GM18499 (cell line): Measurements from ENCODE around the gene LRBA.
"Not testable (repeated sequence)": the region's sequence is repeated elsewhere in the genome, so short reads cannot be mapped to it uniquely, and the experiment has no call there.

Source experiments
- ATAC-seq: cut with Tn5 transposase; IDR thresholded peaks from one replicate; pipeline ENCODE4 v1.9.1; 2021; ENCODE audit warnings: moderate number of reproducible peaks; ENCODE audit not compliant: insufficient read depth, unreplicated experiment

The LRBA gene

DNA sequence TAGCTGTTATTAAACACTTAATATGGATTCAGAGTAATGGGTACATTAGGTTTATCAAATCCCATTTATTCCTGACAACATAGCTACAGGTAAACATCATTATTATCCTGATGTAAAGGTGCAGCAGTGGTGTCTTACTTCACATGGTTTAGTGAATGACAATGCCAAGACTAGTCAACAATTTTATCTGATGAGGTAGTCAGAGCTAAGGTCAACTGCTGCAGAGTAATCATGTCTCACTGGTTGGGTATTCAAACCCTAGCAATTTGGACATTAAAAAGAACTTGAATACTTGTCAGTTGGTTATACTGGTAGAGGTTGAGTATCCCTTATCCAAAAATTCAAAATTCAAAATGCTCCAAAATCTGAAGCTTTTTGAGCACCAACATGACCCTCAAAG lies 315.5 kb downstream of the LRBA start:
- no peak for ATAC-seq

DNA sequence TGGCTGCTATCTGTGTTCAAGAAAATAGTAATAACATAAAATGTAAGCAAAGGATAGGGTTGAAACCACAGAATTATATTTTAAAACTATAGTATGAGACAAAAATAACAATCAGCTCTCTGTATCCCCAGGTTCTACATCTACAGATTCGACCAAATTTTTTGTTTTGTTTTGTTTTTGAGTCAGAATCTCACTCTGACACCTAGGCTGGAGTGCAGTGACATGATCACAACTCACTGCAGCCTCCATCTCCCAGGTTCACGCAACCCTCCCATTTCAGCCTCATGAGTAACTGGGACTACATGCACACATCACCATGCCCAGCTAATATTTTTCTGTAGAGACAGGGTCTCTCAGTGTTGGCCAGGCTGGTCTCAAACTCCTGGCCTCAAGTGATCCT lies 319.9 kb downstream of the LRBA start:
- no peak for ATAC-seq

DNA sequence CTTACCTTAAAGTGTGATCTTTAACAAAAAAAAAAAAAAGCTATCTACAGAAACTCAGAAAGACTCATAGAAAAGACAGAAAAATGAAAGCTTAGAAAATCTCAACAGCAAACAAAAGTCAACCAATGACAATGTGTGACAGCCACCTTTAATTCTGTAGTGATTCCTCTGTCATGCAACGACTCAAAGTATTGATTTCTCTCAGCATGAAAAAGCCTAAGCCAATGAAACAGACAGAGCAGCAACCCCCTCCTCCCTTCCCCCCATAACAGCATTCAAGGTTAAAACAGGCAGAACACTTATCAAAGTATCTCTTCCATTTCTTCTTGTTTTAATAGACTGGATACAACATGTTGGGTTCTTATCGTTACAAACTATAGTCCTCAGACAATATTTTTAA lies 320.6 kb downstream of the LRBA start:
- ATAC-seq: no peak

DNA sequence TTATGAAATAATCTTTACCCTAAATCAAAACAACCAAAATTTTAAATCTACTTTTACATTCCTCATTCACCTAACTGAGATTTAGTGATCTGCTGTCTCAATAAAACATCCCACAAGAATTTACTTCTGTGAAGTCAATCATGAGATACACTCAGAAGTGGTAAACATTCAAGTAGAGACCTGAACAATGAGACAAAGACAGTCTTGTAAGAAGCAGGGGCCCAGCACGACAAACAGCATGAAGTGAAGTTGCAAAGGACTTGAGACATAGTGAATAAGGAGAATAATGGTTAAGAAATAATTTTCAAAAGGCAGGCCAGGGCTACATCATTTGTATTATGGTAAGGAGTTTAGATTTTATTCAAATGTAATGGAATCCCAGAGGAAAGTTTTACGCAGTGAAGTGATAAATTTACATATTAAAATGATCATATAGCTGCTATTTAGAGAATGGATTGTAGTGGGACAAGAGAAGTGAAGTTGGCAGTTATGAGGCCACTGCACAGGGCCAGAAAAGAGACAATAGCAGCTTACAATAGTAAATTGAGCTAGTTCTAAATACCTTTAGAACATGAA lies 331.2 kb downstream of the LRBA start:
- no peak for ATAC-seq

DNA sequence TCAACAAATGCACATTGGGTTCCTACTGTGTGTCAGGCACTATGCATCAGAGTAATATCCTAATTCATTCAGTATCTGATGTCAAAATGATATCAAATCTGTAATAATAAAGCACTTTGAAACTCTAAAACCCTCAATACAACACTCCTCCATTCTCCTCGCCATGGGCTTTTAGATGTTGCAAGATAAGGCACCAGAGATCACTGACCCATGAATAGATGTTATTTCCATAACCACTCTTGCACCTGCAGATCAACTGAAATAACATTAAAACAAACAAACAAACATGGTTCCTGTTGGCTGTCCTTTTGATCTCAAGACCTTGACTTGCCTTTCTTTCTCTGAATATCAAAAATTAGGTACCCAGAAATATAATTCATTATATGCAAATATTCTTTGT lies 333.0 kb downstream of the LRBA start:
- ATAC-seq: no peak

DNA sequence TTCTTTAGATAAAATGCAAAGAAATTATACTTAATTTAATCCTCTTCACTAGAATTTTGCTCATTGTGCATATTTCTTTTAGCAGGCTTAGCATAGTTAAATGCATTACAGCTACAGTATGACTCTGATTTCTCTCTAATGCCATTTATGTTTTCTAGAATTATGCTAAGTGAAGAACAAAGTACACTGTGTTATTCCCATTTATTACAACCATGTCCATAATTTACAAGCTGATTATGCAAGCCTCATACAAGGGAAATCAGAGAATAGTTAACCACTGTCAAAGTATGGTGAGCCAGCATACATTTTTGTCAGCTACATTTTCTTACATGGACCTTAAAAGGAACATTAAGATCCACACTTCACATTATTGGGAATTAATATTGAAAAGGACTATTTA lies 334.0 kb downstream of the LRBA start:
- no peak for ATAC-seq

DNA sequence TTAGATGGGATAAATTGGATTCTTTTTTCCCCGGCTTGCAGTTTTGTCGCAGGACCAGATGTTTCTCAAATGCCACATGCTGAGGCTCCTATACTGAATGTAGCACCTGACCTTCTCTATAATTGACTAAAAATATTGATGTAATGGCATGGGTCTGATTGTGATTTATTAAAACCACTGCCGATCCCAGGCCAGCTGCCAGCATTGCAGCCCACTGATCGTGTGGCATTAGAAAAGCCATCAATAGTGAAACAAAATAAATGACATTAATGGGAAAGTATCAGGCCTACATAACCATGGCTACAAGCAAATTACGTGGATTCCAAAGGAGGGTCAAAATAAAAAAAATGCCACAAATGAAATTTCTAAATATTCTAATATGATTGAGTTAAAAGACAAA lies 334.4 kb downstream of the LRBA start:
- ATAC-seq: no peak

DNA sequence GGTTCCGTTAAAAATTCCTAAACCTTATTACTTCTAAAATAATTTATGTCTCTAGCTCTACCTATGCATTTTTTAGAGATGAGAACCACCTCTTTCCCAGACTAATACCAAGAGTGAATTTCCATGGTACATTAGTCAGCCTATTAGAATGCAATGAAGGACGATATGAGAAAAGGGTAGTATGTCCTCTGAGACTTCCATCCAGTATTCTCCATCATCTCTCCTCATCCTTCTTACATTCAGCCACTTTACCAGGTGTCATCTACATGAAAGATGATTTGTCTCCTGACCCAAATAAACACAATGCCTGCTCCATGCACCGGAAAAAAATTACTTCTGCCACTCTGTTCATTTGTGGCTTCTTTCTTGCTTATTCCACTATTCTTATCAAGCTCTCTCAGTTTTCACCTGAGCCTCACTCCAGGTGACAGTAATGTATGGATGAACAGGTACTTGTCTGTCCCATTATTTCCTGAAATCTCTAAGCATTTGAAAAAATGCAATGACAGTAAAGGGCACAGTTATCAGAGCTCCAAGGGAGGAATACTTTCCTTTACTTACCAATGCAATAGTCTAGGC lies 335.2 kb downstream of the LRBA start:
- ATAC-seq: no peak

DNA sequence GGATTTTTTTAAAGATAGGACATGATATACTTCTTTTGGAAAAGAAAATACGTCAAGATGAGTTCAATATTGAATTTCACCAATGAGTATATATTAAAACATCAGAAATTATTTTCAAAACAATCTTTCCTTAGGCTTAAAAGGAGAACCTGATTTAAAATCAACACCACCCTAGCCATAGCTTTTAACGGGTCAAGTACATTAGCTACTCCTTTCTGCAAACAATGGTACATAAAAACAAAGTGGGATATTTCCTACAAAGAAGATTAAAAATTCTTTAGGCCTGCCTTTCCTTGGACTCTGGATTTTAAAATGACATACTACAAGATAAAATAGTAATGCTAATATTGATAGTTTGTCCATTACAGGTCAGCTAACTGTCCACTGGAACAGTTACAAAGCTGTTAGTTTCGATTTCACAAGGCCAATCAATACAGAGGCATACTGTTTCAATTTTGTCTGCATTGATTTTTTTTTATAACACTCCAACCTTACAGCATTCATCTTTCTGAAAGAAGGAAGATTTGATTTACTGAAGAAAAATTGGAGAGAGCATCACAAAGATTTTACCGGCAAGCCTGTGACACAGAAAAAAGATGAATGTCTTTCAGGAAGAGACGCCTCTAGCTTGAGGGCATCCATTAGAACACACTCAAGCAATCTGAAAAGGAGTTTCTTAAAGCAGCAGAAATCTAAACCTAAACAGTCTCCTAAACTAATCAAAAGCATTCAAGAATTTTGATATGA lies 335.9 kb downstream of the LRBA start:
- no peak for ATAC-seq

DNA sequence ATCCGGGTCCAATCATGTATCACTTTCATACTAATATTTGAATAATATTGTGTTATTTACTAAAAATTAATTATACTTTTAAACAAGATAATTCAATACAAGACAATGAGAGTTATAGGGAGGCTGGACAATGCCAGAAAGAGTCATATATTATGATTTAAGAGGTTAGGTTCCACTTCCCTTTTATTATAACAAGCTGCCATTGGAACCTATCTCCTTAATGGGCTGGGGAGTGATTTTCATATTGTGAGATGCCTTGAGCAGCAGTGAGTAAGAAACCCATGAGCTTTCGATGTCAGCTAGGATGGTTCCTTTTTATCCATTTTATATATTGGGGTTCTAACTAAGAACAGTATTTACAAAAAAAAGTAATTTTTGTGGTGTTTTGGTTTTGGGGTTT lies 341.3 kb downstream of the LRBA start:
- no peak for ATAC-seq

DNA sequence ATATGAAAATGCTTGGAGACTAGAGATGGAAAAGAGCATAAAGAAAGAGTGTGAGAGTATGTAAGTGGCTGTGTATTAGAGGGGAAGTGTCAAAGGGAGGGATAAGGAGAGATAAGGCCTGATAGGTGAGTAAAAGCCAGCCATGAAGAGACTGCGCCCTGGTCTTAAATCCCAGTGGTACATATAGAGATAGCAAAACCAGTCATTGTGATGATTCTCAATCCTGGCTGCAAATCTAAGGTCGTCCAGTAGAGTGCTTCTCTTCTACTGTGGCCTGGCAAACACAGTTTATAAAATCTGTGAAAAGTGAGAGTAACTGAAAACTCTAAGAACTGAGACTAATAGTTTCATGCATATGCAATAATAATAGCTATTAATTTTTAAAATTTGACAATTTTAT lies 346.3 kb downstream of the LRBA start:
- no peak for ATAC-seq

DNA sequence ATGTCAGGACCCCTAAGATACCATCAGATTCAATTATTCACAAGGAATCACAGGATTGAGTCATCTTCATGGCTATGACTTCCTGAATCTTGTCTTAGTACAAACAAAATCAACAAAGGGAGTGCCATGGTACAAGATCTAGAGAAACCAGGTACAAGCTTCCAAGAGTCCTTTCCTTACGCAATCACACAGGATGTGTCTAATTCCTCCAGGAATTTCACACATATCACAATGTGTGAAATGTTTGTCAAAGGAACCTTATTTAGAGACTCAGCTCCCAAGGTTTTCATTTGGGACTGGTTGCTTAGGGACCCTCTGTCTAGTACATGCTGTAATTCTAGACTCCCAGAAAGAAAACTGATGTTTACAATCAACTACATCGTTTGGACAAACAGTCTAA lies 350.1 kb downstream of the LRBA start:
- no peak for ATAC-seq

DNA sequence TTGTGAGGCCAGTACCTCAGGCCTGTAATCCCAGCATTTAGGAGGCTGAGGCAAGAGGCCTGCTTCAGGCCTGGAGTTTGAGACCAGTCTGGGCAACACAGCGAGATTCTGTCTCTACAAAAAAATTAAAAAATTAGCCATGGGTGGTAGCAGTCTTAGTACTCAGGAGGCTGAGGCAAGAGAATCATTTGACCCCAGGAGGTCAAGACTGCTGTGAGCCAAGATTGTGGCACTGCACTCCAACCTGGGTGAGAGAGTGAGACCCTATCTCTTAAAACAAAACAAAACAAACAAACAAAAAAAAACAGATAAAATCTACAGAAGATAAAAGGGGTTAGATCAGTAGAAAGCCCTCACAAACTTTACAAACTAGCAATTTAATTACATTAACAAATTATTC lies 352.4 kb downstream of the LRBA start:
- no peak for ATAC-seq

DNA sequence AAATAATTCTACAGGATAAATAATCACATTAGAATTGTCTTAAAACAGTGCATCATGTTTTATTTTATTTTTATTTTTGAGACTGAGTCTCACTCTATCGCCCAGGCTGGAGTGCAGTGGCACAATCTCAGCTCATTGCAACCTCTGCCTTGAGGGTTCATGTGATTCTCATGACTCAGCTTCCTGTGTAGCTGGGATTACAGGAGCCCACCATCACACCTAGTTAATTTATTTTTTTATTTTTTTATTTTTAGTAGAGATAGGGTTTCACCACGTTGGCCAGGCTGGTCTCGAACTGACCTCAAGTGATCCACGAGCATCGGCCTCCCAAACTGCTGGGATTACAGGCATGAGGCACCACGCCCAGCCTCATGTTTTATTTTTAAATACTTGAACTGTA lies 353.5 kb downstream of the LRBA start:
- ATAC-seq: not testable (repeated sequence)

DNA sequence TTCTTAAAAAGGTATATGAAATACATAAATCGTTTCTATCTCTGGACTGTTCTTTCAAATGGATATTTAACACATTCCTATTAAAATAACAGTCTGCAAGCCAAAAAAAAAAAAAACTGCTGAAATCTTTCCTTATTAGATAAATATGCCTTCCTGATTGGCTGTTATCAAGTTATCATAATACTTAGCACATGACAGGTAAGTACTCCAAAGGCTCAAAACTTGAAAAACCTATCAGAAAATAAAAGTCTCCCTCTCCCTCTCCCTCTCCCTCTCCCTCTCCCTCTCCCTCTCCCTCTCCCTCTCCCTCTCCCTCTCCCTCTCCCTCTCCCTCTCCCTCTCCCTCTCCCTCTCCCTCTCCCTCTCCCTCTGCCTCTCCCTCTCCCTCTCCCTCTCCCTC lies 356.8 kb downstream of the LRBA start:
- ATAC-seq: not testable (repeated sequence)

DNA sequence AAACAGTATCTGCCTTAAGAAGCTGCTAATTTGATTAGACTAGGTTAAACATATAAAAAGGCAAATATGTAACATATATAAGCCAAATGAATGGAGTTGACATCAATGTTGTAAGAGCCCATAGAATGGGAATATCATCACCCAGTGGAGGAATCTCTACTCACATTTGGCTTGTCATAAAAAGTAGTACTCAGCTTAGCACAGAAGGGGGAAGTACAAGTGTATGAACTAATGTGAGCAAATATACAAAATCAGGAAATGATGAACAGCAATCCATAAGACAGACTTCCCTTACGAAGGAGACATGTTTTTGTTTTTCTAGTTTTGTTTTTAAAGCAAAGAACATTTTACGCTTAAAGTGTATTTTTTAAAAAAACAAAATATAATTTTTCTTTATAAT lies 358.2 kb downstream of the LRBA start:
- no peak for ATAC-seq

DNA sequence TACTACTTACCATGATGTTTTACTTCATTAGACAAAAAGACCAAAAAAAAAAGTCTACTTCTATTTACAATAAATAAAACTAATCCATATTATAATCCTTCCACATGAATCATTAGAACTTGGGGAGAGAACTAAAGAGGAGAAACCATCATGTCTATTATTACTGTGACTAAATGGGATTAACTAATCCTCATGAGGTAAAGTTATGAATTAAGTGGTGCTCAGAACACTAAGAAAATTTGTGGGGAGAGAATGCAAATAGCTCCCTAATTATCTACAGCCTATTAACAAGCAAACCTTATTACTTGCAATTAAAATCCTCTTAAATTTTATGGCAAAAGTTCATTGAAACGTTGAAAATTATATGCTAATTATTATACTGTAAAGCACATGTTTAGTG lies 364.3 kb downstream of the LRBA start:
- no peak for ATAC-seq

DNA sequence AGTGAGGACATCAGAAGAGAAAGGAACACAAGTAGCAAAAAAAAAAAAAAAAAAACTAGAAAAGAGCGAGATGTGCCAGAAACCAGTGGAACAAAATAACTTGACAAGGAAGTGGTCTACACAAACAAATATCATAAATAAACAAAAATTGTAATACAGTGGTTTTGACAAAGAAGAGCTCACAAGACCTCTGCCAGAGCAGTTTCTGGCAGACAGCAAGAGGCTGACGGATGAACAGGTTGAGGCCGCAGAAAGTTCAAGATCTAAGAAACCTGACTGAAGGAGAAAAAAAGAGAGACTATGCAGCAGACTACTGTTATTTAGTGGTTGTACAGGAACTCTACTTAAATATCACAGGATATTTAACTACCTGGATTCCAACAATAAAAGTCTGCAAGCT lies 367.0 kb downstream of the LRBA start:
- no peak for ATAC-seq

DNA sequence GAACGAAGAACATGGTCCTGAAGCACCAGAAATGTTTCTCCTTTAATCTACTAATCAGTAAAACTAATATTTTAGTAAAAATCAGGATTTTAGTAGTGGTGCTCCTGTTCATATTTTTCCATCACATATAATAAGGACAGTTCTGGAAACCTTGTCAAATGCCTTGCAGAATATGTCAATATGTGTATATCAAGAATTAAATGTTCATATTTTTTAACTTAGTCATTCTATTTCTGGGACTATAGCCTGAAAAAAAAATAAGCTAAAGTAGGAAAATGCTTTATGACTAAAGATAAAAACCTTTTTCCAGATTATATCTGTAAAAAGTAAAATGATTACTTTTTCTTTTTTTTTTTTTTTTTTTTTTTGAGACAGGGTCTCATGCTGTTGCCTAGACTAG lies 368.1 kb downstream of the LRBA start:
- ATAC-seq: no peak

DNA sequence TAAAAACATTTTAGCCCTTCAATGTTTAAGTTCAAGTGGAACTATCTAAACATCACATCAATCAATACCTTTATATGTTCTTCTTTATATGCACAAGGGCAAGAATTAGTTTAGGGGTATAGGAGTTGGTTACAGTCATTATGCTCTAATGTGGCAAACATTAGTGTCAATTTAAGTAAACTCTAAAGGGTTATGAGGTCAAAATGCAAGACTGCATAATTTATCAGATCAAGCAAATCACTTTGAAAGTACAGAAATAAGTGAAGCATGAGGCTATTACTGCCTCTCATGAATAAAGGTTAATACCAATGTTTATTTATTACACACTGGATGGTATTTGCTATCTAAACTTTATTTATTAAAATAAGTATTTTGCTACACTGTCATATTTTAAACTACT lies 373.5 kb downstream of the LRBA start:
- no peak for ATAC-seq

DNA sequence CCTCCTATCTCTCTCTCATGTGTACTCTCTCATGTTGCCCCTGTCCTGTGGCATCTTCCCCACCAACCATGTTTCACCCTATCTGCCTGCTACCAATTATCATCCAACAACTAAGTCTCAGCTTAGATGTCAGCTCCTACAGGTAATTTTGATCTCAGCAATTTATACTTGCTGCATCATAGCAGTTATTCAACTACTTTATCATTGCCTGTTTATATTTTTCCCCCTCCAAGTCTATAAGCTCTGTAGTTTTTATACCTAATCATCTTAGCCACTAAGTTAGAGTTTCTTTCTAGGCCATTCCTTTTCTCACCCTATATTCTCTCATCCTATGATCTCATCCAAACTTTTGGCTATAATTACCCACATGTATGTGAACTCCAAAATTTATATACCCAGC lies 382.4 kb downstream of the LRBA start:
- ATAC-seq: no peak

DNA sequence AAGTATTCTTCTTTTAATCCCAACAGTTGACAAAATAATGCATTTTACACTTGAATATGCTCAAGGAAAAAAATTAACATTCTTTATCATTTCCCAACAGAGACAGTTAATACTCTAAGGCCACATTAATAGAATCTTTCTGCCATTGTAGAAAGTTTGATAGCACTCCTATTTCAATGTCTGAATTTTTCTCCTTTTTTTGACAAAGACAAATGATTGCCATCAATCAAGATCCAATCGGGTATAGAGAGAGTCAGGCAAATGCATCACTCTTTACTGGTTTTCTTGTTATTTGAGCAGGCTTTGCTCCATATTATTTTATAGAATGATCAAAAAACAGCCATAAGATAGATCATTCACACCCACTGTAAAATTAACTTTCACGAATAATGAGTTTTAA lies 387.0 kb downstream of the LRBA start:
- ATAC-seq: no peak
